HG03103 (cell line): ENCODE results near the gene CERS5.
"Not testable (repeated sequence)": the region's sequence is repeated elsewhere in the genome, so short reads cannot be mapped to it uniquely, and the experiment has no call there.

Source experiments
- ATAC-seq: cut with Tn5 transposase; IDR thresholded peaks from one replicate; pipeline ENCODE4 v1.9.1; 2021; ENCODE audit warnings: low read depth; ENCODE audit not compliant: unreplicated experiment

Gene CERS5

DNA sequence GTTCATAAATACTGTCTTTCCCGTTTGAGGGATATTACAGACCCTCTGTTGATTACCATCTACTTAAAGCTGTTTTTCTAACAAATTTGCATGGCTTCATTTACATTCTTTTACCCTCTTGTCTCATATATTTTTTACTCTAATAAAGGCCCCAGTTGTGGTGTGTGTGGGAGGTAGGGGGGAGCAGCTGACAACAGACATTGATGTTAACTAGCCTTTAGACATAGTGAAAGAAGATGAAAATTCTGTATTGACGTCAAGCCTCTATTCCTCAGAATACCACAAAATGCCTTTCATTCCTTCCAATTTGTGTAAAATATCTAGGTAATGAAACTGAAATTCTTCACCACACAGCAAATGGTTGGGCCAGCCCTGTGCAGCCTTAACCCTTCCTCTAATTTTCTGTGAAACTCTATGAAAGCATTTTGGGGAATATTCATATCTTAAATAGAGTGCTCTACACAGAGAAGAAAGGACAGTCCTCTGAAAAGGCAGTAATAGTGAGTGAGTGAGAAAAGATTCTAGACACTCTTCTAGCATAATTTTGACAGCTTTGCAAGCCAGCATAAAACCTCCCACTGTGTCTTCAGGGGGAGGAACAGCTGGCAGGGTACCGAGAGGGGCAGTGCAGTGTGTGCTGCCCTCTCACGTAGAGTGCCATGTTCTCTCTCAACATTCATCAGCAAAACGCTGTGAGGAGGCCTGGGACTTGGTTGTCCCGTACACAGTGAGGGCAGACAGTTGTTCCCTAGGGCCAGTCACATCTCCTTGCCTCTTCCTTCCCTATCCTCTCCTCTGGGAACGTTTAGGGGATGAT is 20.1 kb upstream of the CERS5 start:
- no peak for ATAC-seq

DNA sequence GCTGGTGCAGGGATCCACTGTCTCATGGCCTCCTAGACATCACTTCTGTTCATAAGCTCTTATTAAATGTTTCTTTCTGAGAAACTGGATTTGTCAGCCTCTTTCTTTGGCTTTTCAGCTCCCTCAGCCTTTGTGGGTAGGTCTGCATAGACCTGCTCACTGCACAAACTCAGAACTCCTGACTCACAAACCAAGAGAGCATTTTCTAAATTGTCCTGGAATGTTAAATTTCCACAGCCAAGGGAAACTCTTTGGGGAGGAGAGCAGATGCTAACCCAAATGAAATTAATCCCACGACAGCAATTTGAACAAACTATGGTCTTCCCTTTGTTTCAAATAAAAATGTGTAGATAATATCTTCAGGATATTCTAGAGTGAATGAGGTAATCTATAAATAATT is 19.5 kb upstream of the CERS5 start:
- ATAC-seq: no peak

DNA sequence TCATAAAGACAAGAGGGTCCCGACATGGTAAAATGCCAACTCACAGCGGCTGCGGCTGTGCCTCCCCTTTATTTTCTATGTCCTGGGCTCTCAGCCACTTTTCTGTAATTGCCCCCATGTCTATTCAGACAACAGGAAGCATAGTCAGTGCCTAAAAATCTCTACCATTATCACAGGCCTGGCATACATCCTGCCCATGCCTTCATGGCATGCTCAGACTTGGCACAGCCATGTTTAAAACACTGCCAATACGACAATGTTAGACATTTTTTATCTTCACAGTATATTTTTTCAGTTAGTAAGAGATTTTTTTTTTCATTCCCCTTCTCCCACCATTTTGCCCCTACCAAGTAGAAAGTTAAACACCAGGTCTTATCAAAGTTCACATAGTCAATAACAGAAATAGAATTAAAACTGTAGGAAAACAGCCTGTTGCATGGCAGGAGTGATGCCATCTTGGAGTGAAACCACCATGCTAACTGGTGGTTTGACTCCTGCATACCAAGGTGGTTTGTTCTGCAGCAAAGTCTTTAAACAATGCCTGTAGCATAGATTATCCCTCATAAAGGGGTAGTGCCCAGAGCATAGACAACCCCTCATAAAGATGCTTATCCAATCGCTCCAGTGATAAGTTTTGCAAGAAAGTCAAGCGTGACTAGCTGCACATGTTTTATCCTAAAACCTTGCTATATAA is 18.9 kb upstream of the CERS5 start:
- no peak for ATAC-seq

GRCh38 chr12:50185301-50185895 is 18.2 kb upstream of the CERS5 start:
- ATAC-seq: no peak

DNA sequence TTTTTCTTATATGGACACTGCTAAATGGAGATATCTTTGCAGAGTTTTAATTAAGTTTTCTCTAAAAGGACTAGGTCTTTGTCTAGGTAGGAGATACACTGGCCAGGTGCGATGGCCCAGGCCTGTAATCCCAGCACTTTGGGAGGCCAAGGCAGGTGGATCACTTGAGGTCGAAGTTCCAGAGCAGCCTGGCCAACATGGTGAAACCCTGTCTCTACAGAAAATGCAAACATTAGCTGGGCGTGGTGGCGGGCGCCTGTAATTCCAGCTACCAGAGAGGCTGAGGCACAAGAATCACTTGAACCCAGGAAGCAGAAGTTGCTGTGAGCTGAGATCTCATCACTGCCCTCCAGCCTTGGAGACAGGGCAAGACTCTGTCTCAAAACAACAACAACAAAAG is 17.1 kb upstream of the CERS5 start:
- ATAC-seq: no peak

DNA sequence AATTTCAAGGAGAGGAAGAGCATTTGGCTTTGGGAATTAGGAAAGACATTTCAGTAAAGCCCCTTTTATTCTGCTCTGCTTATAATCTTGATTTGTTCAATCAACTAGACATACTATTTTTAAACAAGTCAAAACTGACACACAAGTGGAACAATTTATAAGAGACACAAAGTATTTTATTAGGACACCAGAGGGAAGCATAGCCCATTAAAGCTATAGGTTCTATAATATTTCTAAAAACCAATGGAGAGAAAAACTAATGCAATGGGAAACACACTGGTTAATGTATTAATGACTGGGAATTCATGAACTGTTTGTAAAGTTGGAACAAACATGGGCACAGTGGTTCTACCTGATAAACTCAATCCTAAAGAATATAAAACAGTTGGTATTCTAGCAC is 15.3 kb upstream of the CERS5 start:
- no peak for ATAC-seq

GRCh38 chr12:50181691-50182090 is 14.5 kb upstream of the CERS5 start:
- no peak for ATAC-seq

DNA sequence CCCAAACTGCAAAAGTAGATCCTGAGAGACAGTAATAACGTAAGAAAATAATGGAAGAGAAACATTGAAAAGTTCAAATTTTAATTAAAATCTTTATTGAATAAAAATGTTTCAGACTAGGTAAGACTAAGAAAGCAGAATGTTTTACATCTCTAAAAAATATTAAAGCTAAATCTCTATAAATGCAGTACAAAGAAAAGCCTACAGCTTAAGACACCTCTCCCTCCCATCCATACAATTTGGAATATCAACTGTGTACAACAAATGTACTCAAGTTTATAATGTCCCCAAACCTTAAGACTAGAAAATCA is 8.5 kb upstream of the CERS5 start:
- ATAC-seq: no peak

DNA sequence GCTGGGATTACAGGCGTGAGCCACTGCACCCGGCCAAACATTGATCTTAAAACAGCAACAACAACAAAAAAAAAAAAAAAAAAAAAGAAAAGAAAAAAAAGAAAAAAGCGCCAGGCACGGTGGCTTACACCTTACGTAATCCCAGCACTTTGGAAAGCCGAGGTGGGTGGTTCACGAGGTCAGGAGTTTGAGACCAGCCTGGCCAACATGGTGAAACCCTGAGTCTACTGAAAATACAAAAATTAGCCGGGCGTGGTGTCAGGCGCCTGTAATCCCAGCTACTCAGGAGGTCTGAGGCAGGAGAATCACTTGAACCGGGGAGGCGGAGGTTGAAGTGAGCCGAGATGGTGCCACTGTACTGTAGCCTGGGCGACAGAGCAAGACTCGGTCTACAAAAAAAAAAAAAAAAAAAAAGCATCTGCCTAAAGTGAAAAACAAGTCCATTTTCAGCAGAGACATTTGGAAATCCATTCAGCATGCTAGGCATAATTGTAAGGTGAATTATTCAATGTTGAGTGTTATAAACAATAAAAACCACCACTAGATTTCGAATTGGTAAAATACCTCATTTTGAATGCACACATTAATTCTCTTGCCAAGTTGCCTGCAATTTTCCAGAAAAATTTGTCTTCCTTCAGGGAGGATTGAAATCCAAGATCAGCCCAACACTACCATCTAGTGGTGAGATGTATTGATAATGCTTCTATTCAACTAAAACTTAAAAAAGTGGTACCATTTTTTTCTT is 8.0 kb upstream of the CERS5 start:
- ATAC-seq: no peak

DNA sequence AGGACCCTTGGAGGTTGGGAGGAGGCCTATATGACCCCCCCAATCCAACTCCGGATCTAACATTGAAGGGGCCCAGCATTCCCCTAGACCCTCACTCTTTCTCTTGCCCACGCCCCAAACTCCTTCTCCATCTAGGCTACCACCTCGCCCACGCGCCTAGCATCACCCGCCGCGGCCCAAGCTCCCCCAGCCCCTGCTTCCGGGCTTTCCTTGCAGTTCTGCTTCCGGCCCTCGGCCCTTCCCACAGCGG is 445 bp downstream of the CERS5 start:
- ATAC-seq: no peak

DNA sequence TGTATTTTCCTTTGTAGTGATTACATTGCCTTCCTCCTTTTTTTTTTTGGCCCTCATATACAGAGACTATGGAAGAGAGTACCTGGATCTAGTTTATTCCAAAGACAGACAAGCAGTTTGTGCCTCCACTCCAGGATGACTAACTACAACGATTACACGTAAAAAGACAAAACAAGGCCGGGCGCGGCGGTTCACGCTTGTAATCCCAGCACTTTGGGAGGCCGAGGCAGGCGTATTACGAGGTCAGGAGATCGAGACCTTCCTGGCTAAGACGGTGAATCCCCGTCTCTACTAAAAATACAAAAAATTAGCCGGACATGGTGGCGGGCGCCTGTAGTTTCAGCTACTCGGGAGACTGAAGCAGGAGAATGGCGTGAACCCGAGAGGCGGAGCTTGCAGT is 2.2 kb downstream of the CERS5 start:
- no peak for ATAC-seq

DNA sequence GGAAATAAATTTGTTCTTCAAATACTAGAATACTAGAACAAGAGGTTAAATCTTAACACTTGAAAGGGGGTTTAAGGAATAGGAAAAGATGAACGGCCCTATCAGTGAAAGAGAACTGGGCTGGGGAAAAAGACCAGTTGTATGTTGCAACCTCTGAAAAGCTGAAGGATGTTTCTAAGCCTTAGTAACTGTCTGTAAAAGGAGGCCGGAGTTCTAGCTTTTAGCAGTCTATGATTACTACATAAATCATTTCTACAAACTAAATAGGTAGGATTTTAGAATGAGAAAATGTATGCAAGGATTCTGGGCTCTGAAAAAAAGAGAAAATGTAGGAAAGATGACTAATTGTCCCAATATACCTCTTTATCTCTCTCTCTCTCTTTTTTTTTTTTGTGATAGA is 4.9 kb downstream of the CERS5 start:
- no peak for ATAC-seq

DNA sequence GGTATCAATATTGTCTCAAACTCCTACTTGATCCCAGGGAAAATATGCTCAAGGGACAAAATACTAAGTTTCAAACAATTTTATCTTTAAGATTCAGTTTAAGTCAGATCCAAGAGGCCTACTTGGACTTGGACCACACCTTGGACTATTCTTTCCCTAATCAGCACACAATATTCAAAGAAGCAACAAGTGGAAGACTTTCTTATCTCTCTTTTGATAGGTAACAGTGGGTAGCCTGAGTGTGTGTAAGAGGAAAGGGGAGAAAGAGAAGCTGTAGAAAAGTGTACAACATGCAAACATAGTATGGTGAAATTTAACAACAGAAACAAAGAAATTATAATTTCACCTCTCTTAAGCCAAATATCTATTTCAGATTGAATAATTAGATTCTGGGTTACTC is 6.5 kb downstream of the CERS5 start:
- no peak for ATAC-seq

DNA sequence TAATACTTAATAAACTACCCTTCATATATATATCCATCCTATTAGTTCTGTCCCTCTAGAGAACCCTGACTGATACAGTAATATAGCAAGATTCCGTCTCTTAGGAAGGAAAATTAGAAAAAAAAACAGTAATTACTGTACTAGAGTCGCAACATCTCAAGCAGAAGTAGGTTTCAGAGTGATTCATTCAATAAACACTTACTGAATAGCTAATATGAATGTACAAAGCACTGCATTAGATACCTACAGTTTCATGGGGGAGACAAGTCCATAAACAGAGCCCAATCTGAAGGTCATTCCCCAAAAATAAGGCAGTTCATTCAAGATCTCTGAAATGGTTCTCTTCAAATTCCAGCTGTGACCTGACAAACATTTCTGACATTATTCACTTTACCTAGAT is 9.9 kb downstream of the CERS5 start:
- ATAC-seq: no peak

DNA sequence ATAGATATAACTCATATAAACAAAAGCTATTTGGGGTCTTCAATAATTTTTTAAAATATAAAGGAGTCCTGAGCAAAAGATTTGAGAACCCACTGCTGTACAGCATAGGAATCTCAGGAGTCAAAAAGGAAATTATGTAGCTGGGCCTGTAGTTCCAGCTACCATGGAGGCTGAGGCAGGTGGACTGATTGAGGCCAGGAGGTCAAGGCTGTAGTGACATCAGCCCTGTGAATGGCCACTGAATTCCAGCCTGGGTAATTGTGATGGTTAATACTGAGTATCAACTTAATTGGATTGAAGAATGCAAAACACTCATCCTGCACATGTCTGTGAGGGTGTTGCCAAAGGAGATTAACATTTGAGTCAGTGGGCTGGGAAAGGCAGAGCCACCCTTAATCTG is 10.5 kb downstream of the CERS5 start:
- ATAC-seq: no peak

GRCh38 chr12:50154947-50155346 is 12.2 kb downstream of the CERS5 start:
- ATAC-seq: not testable (repeated sequence)

DNA sequence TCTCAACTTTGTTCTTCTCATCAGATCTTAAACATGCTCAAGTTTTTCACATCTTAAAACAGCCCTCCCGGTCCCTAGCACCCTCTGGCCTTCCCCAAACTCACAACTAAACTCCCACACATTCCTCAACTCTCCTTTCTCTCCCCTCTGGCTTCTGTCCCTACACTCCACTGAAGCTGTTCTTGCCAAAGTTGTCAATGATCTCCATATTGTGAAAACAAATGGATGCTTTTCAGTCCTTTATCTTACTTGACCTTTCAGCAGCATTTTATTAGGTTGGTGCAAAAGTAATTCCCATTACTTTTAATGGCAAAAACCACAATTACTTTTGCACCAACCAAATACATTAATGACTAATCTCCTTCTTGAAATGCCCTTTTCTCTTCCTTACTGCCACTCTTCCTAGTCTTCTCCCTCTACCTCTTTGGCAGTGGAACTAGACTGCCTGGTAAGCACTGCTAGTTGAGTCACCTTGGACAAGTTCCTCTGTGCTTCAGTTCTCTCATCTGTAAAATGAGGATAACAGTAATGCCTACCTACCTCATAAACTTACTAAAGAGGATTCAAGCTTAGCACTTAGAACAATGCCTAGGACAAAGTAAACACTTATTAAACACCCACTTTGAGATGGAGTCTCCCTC is 16.0 kb downstream of the CERS5 start:
- ATAC-seq: no peak

DNA sequence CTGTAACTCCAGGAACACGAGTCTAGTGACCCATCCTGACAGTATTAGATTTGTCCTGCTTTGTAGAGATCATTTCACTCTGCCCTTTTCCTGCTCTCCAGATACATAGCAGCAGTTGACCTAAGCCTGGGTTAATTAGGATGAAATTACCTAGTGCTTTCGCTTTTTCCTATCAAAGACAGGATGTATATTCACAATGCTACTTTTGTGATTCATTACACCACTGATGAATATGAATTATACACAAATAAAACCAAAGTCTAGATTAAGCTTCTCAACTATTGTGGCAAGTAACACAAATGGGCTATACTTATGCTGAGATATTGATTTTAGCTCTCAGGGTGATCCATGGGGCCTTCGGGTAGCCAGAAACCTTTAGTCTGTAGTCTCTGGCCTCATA is 17.9 kb downstream of the CERS5 start:
- ATAC-seq: no peak

GRCh38 chr12:50148011-50148410 is 19.2 kb downstream of the CERS5 start:
- not testable (repeated sequence) for ATAC-seq

DNA sequence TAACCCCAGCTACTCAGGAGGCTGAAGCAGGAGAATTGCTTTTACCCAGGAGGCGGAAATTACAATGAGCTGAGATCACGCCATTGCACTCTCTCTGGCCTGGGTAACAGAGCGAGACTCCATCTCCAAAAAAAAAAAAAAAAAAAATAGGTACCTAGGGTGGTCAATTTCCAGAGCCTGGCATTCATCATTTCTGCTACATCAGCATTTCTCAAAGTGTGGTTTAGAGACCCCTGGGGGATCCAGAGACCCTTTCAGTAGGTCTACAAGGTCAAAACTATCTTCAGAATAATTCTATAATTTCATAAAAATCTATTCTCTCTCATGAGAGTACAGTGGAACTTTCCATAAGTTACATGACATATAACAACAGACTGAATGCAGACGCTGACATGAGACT is 19.9 kb downstream of the CERS5 start:
- no peak for ATAC-seq

GRCh38 chr12:50145439-50145838 is 21.7 kb downstream of the CERS5 start:
- no peak for ATAC-seq
